Caco-2 (cell line): ENCODE measurements around the gene ADAM20. TPM values are rescaled to one million over a fixed set of nuclear protein-coding genes. Genes with fewer than 3 reads are reported as not detected.

ENCODE experiments used
- BruUV-seq: library from RNA; stranded (reverse); fragments of 400-500 nt; replicated peaks from 2 replicates; lab custom pipeline; 2021; lab: Mats Ljungman, UMichigan
- CTCF ChIA-PET: fragments of 300-600 bp; sonication (Branson Sonifier 250); formaldehyde crosslinking; loops from one replicate; lab custom pipeline; 2022; ENCODE audit warnings: antibody characterized with exemption; lab: Charles Lee
- POLR2A ChIA-PET: fragments of 300-600 bp; sonication (Branson Sonifier 250); formaldehyde crosslinking; loops from one replicate; lab custom pipeline; 2022; ENCODE audit warnings: antibody characterized with exemption; lab: Charles Lee
- DNase-seq, 2 experiments: peaks; one replicate each; pipeline versions ENCODE4 v3.0.0 to v3.0.0-alpha.2; 2020 to 2022
- H3K27me3 ChIP-seq: replicated peaks from 2 replicates; pipeline ENCODE4 v1.6.0; 2011; ENCODE audit warnings: low read length; ENCODE audit not compliant: control insufficient read depth, insufficient read depth
- H3K36me3 ChIP-seq: 2 replicates; pipeline ENCODE4 v1.5.1; 2011; ENCODE audit warnings: low read length; ENCODE audit not compliant: control insufficient read depth, insufficient read depth
- H3K4me1 ChIP-seq: fragments of 250-450 bp; sonication (Bioruptor Pico); 2 replicates; pipeline ENCODE4 v1.5.1; 2020; ENCODE audit warnings: mild to moderate bottlenecking
- H3K4me3 ChIP-seq: 2 replicates; pipeline ENCODE4 v1.5.1; 2011; ENCODE audit warnings: low read depth, mild to moderate bottlenecking, control low read depth, low read length
- H3K9me3 ChIP-seq: fragments of 250-450 bp; sonication (Bioruptor Pico); 2 replicates; pipeline ENCODE4 v1.5.1; 2020; ENCODE audit warnings: mild to moderate bottlenecking, moderate library complexity
- H3K27ac Mint-ChIP-seq: one replicate; pipeline ENCODE4 v1.8.0; 2022; ENCODE audit warnings: mixed read lengths; ENCODE audit not compliant: unreplicated experiment
- H3K27me3 Mint-ChIP-seq: one replicate; pipeline ENCODE4 v1.8.0; 2022; ENCODE audit warnings: mixed read lengths; ENCODE audit not compliant: insufficient read depth, unreplicated experiment
- H3K36me3 Mint-ChIP-seq: one replicate; pipeline ENCODE4 v1.8.0; 2022; ENCODE audit warnings: mild to moderate bottlenecking, mixed read lengths; ENCODE audit not compliant: insufficient read depth, unreplicated experiment
- H3K4me1 Mint-ChIP-seq: one replicate; pipeline ENCODE4 v1.8.0; 2022; ENCODE audit warnings: low read depth, mixed read lengths; ENCODE audit not compliant: unreplicated experiment
- H3K4me3 Mint-ChIP-seq: one replicate; pipeline ENCODE4 v1.8.0; 2022; ENCODE audit warnings: mild to moderate bottlenecking, moderate library complexity, mixed read lengths; ENCODE audit not compliant: unreplicated experiment
- H3K9me3 Mint-ChIP-seq: one replicate; pipeline ENCODE4 v1.8.0; 2022; ENCODE audit warnings: mixed read lengths; ENCODE audit not compliant: unreplicated experiment
- CTCF ChIP-seq, 2 experiments: fragments of 200-600 bp in 1 of 2; IDR thresholded peaks; 1 replicate in 1 of 2; 2 replicates in 1 of 2; pipeline versions ENCODE4 v1.5.1 to v1.8.0; 2011 to 2022; ENCODE audit warnings: antibody characterized with exemption in 1 of 2, control low read depth in 1 of 2, inconsistent platforms in 1 of 2, low read depth in 1 of 2, low read length in 1 of 2, mild to moderate bottlenecking in 1 of 2, moderate library complexity in 1 of 2; ENCODE audit not compliant: insufficient read depth in 1 of 2, severe bottlenecking in 1 of 2, unreplicated experiment in 1 of 2
- intact Hi-C: fragments of 100-400 bp; cut with micrococcal nuclease; formaldehyde crosslinking; loops from one replicate; pipeline ENCODE4 v1.10.0; 2022; ENCODE audit not compliant: unreplicated experiment
- total RNA-seq: library from RNA; stranded (reverse); gene quantifications from 2 replicates; pipeline ENCODE4 v1.2.3, GENCODE V29; 2022

Gene ADAM20
- total RNA-seq, 1 experiment from 2014 or later, result 0.73 TPM

GRCh38 chr14:70538087-70538486, 3.3 kb upstream of the ADAM20 start:
- BruUV-seq, result no TSS peak
- no peaks in the 10 kb centered on the region for H3K27me3 Mint-ChIP-seq
- Histone ChIP-seq H3K27me3 (no peaks in the 10 kb centered on the region), H3K36me3 (no peaks in the 10 kb centered on the region), H3K4me3 (no peak overlapping the region), H3K4me1 (no peaks in the 10 kb centered on the region), H3K9me3 (peaks cover 15% of the 10 kb centered on the region)
- H3K36me3 Mint-ChIP-seq, result peaks cover 4% of the 10 kb centered on the region
- ChIA-PET POLR2A (no interaction called here), CTCF (no interaction called here)
- DNase-seq, result no peak
- intact Hi-C loops, result no loop called here
- H3K9me3 Mint-ChIP-seq, result peaks cover 28% of the 10 kb centered on the region
- no peak overlapping the region for H3K27ac Mint-ChIP-seq
- H3K4me1 Mint-ChIP-seq, result no peaks in the 10 kb centered on the region
- no peak for TF ChIP-seq CTCF (IDR thresholded peaks at IDR 0.05; ENCODE audit: insufficient read depth in 1 of 2, low read depth in 1 of 2, low read length in 1 of 2, severe bottlenecking in 1 of 2, unreplicated experiment in 1 of 2)
- H3K4me3 Mint-ChIP-seq, result no peak overlapping the region

- Mint-ChIP-seq H3K36me3 (peaks cover 4% of the 10 kb centered on the region), H3K4me1 (no peaks in the 10 kb centered on the region), H3K9me3 (peaks cover 28% of the 10 kb centered on the region), H3K27ac (no peak overlapping the region), H3K4me3 (no peak overlapping the region), H3K27me3 (no peaks in the 10 kb centered on the region)
- no peak for DNase-seq
- H3K4me3 ChIP-seq, result no peak overlapping the region
- peaks cover 15% of the 10 kb centered on the region for H3K9me3 ChIP-seq
- CTCF ChIA-PET, result no interaction called here
- H3K4me1 ChIP-seq, result no peaks in the 10 kb centered on the region
- POLR2A ChIA-PET, result no interaction called here
- TF ChIP-seq CTCF (IDR thresholded peaks at IDR 0.05; ENCODE audit: insufficient read depth in 1 of 2, low read depth in 1 of 2, low read length in 1 of 2, severe bottlenecking in 1 of 2, unreplicated experiment in 1 of 2), result no peak
- BruUV-seq, result no TSS peak
- intact Hi-C loops, result no loop called here
- no peaks in the 10 kb centered on the region for H3K36me3 ChIP-seq
- H3K27me3 ChIP-seq, result no peaks in the 10 kb centered on the region
Measured at GRCh38 chr14:70536830-70537229, 2.0 kb upstream of the ADAM20 start.

- POLR2A ChIA-PET, result no interaction called here
- Mint-ChIP-seq H3K36me3 (peaks cover 4% of the 10 kb centered on the region), H3K4me3 (no peak overlapping the region), H3K27me3 (no peaks in the 10 kb centered on the region), H3K9me3 (no peaks in the 10 kb centered on the region), H3K4me1 (no peaks in the 10 kb centered on the region), H3K27ac (no peak overlapping the region)
- TF ChIP-seq CTCF (IDR thresholded peaks at IDR 0.05; ENCODE audit: insufficient read depth in 1 of 2, low read depth in 1 of 2, low read length in 1 of 2, severe bottlenecking in 1 of 2, unreplicated experiment in 1 of 2), result no peak
- BruUV-seq, result no TSS peak
- H3K9me3 ChIP-seq, result no peaks in the 10 kb centered on the region
- CTCF ChIA-PET, result no interaction called here
- no peaks in the 10 kb centered on the region for H3K27me3 ChIP-seq
- no peak overlapping the region for H3K4me3 ChIP-seq
- no peaks in the 10 kb centered on the region for H3K4me1 ChIP-seq
- DNase-seq, result no peak
- H3K36me3 ChIP-seq, result no peaks in the 10 kb centered on the region
- intact Hi-C loops, result no loop called here
Measured at GRCh38 chr14:70530417-70530816, 4.4 kb downstream of the ADAM20 start.
